H1 (cell line): Measurements from ENCODE around the gene GIMAP2.

Experiments
- CEBPB ChIP-seq: IDR thresholded peaks from 2 replicates; pipeline ENCODE4 v1.6.1; 2012; ENCODE audit warnings: low read depth, low read length
- JUND ChIP-seq: IDR thresholded peaks from 2 replicates; pipeline ENCODE4 v1.6.1; 2011; ENCODE audit warnings: mild to moderate bottlenecking, improper control_type of control experiment, low read length
- POLR2A ChIP-seq, 2 experiments: IDR thresholded peaks; 1 replicate in 1 of 2; 2 replicates in 1 of 2; pipeline ENCODE4 v1.6.1; 2011; ENCODE audit warnings: low read depth in 2 of 2, low read length in 2 of 2, mild to moderate bottlenecking in 2 of 2; ENCODE audit errors: control extremely low read depth in 1 of 2
- POLR2AphosphoS5 ChIP-seq: IDR thresholded peaks from 2 replicates; pipeline ENCODE4 v1.6.1; 2011; ENCODE audit warnings: low read depth, low read length
- POU5F1 ChIP-seq: IDR thresholded peaks from 2 replicates; pipeline ENCODE4 v1.6.1; 2011; ENCODE audit warnings: low read depth, mild to moderate bottlenecking, low read length, moderate library complexity
- RFX5 ChIP-seq: IDR thresholded peaks from 2 replicates; pipeline ENCODE4 v1.6.1; 2011; ENCODE audit warnings: low read depth, low read length, improper control_type of control experiment, borderline replicate concordance
- SUZ12 ChIP-seq: fragments of 200-600 bp; sonication (generic); IDR thresholded peaks from 2 replicates; pipeline ENCODE4 v1.6.1; 2012; ENCODE audit warnings: mild to moderate bottlenecking, inconsistent platforms, low read length, moderate library complexity, mixed read lengths
- TBP ChIP-seq: IDR thresholded peaks from 2 replicates; pipeline ENCODE4 v1.6.1; 2011; ENCODE audit warnings: low read depth, low read length, improper control_type of control experiment
- TF ChIP-seq, protein P1 (sequence below): IDR thresholded peaks from 2 replicates; pipeline ENCODE4 v1.6.1; 2011; ENCODE audit warnings: low read depth, mild to moderate bottlenecking, low read length; ENCODE audit not compliant: insufficient read depth
- TF ChIP-seq, protein P2 (sequence below), 3 experiments: IDR thresholded peaks; 1 replicate in 2 of 3; 2 replicates in 1 of 3; pipeline versions ENCODE4 v1.5.1 to v1.6.1; 2011; ENCODE audit warnings: low read length in 3 of 3, mild to moderate bottlenecking in 3 of 3, inconsistent platforms in 2 of 3, low read depth in 1 of 3, moderate library complexity in 1 of 3; ENCODE audit not compliant: insufficient read depth in 1 of 3; ENCODE audit errors: control extremely low read depth in 1 of 3

- TF ChIP-seq, protein P1, sequence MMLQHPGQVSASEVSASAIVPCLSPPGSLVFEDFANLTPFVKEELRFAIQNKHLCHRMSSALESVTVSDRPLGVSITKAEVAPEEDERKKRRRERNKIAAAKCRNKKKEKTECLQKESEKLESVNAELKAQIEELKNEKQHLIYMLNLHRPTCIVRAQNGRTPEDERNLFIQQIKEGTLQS = no peak
- TF ChIP-seq, protein P2, sequence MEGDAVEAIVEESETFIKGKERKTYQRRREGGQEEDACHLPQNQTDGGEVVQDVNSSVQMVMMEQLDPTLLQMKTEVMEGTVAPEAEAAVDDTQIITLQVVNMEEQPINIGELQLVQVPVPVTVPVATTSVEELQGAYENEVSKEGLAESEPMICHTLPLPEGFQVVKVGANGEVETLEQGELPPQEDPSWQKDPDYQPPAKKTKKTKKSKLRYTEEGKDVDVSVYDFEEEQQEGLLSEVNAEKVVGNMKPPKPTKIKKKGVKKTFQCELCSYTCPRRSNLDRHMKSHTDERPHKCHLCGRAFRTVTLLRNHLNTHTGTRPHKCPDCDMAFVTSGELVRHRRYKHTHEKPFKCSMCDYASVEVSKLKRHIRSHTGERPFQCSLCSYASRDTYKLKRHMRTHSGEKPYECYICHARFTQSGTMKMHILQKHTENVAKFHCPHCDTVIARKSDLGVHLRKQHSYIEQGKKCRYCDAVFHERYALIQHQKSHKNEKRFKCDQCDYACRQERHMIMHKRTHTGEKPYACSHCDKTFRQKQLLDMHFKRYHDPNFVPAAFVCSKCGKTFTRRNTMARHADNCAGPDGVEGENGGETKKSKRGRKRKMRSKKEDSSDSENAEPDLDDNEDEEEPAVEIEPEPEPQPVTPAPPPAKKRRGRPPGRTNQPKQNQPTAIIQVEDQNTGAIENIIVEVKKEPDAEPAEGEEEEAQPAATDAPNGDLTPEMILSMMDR (IDR thresholded peaks at IDR 0.05; ENCODE audit: control extremely low read depth in 1 of 3, insufficient read depth in 1 of 3, low read depth in 1 of 3, low read length in 3 of 3) = no peak
- TF ChIP-seq SUZ12 = no peak
- no peak for TF ChIP-seq RFX5
- no peak for TF ChIP-seq POLR2A (IDR thresholded peaks at IDR 0.05; ENCODE audit: control extremely low read depth in 1 of 2, low read depth in 2 of 2, low read length in 2 of 2)
- TF ChIP-seq JUND = no peak
- TF ChIP-seq CEBPB = no peak
- no peak for TF ChIP-seq POU5F1
- no peak for TF ChIP-seq POLR2AphosphoS5
- TF ChIP-seq TBP = no peak
Observed at GRCh38 chr7:150727381-150727780, 41.9 kb downstream of the GIMAP2 start.
